Glutamatergic neuron (in vitro differentiated cells): ENCODE measurements around the gene SH3GL2. TPM values are rescaled to one million over a fixed set of nuclear protein-coding genes. Genes with fewer than 3 reads are reported as not detected.
"Not testable (repeated sequence)": the region's sequence is repeated elsewhere in the genome, so short reads cannot be mapped to it uniquely, and the experiment has no call there.

Source experiments
- DNase-seq: peaks from one replicate; pipeline ENCODE4 v3.0.0; 2022
- H3K27ac Mint-ChIP-seq: one replicate; pipeline ENCODE4 v1.8.0; 2020; ENCODE audit warnings: mild to moderate bottlenecking, mixed read lengths, inconsistent platforms; ENCODE audit not compliant: unreplicated experiment
- H3K27me3 Mint-ChIP-seq: one replicate; pipeline ENCODE4 v1.8.0; 2020; ENCODE audit warnings: mild to moderate bottlenecking, moderate library complexity, mixed read lengths, inconsistent platforms; ENCODE audit not compliant: unreplicated experiment
- H3K36me3 Mint-ChIP-seq: one replicate; pipeline ENCODE4 v1.8.0; 2020; ENCODE audit warnings: mild to moderate bottlenecking, mixed read lengths, inconsistent platforms; ENCODE audit not compliant: unreplicated experiment
- H3K4me1 Mint-ChIP-seq: one replicate; pipeline ENCODE4 v1.8.0; 2020; ENCODE audit warnings: mild to moderate bottlenecking, low read depth, mixed read lengths, inconsistent platforms; ENCODE audit not compliant: unreplicated experiment
- H3K4me3 Mint-ChIP-seq: one replicate; pipeline ENCODE4 v1.8.0; 2020; ENCODE audit warnings: mild to moderate bottlenecking, mixed read lengths, inconsistent platforms; ENCODE audit not compliant: unreplicated experiment
- H3K9me3 Mint-ChIP-seq: one replicate; pipeline ENCODE4 v1.8.0; 2020; ENCODE audit warnings: mild to moderate bottlenecking, moderate library complexity, mixed read lengths, inconsistent platforms; ENCODE audit not compliant: unreplicated experiment
- CTCF ChIP-seq: fragments of 200-600 bp; sonication (generic); IDR thresholded peaks from one replicate; pipeline ENCODE4 v1.5.0; 2021; ENCODE audit not compliant: partially characterized antibody, unreplicated experiment
- total RNA-seq: library from RNA; stranded (reverse); fragmentation: NEBNext Ultra II Directional; extraction: Animal tissue kit (Norgen Biotek cat#: 25700); gene quantifications from one replicate; pipeline ENCODE4 v1.2.1, GENCODE V29; 2021; ENCODE audit not compliant: unreplicated experiment

Gene SH3GL2
- total RNA-seq, 1 donor from 2014 or later, result 8.1 TPM

GRCh38 chr9:17752021-17752420 is 173.2 kb downstream of the SH3GL2 start:
- no peak for TF ChIP-seq CTCF
- H3K27ac Mint-ChIP-seq, result no peak overlapping the region
- no peak for DNase-seq
- no peaks in the 10 kb centered on the region for H3K27me3 Mint-ChIP-seq
- no peak overlapping the region for H3K4me3 Mint-ChIP-seq
- peaks cover 4% of the 10 kb centered on the region for H3K36me3 Mint-ChIP-seq
- peaks cover 6% of the 10 kb centered on the region for H3K4me1 Mint-ChIP-seq
- no peaks in the 10 kb centered on the region for H3K9me3 Mint-ChIP-seq

- Mint-ChIP-seq H3K27ac (no peak overlapping the region), H3K27me3 (no peaks in the 10 kb centered on the region), H3K4me1 (peaks cover 1% of the 10 kb centered on the region), H3K4me3 (no peak overlapping the region), H3K9me3 (no peaks in the 10 kb centered on the region), H3K36me3 (peaks cover 4% of the 10 kb centered on the region)
- TF ChIP-seq CTCF, result no peak
- DNase-seq, result no peak
Measured at GRCh38 chr9:17757816-17758215, 178.9 kb downstream of the SH3GL2 start.

DNA sequence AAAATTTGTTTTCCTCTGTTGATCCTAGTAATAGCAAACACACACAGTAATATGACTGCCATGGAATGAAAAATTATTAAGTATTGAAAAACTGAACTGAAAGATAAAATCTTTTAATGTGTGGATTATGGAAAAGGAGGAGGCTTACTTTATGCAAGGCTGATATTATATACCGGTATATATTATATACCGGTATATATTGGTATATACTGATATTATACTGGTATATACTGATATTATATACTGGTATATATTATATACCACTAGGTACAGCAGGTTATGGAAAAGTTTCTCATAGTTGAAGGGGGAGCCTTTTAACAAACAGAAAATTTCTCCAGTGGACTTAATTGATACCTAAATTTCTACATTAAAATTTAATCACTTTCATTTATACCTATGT is 181.4 kb downstream of the SH3GL2 start:
- Mint-ChIP-seq H3K4me1 (peaks cover 2% of the 10 kb centered on the region), H3K27ac (no peak overlapping the region), H3K27me3 (no peaks in the 10 kb centered on the region), H3K36me3 (no peaks in the 10 kb centered on the region), H3K4me3 (no peak overlapping the region), H3K9me3 (no peaks in the 10 kb centered on the region)
- no peak for DNase-seq
- no peak for TF ChIP-seq CTCF

GRCh38 chr9:17761984-17762676 is 183.3 kb downstream of the SH3GL2 start:
- TF ChIP-seq CTCF, result no peak
- H3K27me3 Mint-ChIP-seq, result no peaks in the 10 kb centered on the region
- no peaks in the 10 kb centered on the region for H3K9me3 Mint-ChIP-seq
- H3K27ac Mint-ChIP-seq, result no peak overlapping the region
- DNase-seq, result no peak
- no peak overlapping the region for H3K4me3 Mint-ChIP-seq
- H3K4me1 Mint-ChIP-seq, result peaks cover 8% of the 10 kb centered on the region
- H3K36me3 Mint-ChIP-seq, result no peaks in the 10 kb centered on the region

- Mint-ChIP-seq H3K4me3 (no peak overlapping the region), H3K27me3 (no peaks in the 10 kb centered on the region), H3K36me3 (no peaks in the 10 kb centered on the region), H3K27ac (no peak overlapping the region), H3K9me3 (no peaks in the 10 kb centered on the region), H3K4me1 (peaks cover 8% of the 10 kb centered on the region)
- no peak for TF ChIP-seq CTCF
- DNase-seq, result no peak
Measured at GRCh38 chr9:17764306-17764705, 185.4 kb downstream of the SH3GL2 start.

DNA sequence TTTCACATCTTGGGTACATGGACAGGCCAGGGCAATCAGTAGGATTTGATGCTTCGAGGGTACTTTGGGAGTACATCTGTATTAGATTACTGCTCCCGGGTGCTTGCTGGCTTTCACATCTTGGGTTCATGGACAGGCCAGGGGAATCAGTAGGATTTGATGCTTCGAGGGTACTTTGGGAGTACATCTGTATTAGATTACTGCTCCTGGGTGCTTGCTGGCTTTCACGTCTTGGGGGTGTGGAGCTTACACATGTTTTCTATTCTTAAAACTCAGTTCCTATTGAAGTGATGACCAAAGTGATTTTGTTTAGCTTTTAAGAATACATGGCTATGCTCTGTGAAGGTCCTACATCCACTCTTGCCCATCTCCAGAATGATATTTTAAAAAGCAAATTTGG is 186.3 kb downstream of the SH3GL2 start:
- not testable (repeated sequence) for H3K9me3 Mint-ChIP-seq, H3K27me3 Mint-ChIP-seq, H3K36me3 Mint-ChIP-seq, DNase-seq, H3K4me3 Mint-ChIP-seq, H3K4me1 Mint-ChIP-seq, H3K27ac Mint-ChIP-seq
